ENCODE measurements around the gene P2RY2.

DNA sequence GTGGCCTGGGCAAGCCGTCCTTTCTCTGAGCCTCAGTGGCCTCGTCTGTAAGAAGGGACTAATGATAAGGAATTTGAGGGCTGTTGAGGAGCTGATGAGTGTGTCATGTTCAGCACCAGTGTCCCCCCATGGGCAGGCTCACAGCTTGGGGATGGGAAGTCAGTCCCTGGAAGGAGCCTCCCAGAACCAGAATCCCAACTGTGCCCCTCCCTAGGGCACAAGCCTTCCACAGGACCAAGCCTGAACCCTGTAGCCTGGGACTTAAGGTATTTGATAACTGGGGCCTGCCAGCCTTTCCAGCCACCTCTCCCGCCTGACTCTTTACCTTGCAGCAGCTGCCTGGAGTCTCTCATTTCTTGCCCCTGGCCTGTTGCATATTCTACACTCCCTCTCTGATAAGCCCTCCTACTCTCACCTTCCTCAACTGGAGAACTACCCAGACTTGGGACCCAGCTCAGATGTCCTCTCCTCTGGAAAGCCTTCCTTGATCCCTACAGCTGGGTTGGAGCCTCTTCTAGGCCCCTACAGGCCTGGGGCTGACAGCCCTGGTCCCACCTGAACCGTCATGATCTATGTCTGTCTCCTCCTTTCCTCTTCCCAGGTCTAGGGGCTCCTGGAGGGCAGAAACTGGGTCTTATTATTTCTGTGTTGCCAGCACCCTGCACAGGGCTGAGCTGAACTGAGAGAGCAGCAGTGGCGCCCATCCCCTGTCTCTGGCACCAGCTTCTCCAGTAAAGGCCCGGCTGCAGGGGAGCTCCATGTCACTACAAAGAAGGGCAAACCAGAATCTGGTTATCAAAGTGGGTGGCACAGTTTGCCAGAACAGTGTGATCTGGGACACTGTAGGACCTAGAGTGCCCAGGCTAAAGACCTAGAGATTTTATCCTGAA is 1.6 kb downstream of the P2RY2 start:
- TF ChIP-seq, protein P1, sequence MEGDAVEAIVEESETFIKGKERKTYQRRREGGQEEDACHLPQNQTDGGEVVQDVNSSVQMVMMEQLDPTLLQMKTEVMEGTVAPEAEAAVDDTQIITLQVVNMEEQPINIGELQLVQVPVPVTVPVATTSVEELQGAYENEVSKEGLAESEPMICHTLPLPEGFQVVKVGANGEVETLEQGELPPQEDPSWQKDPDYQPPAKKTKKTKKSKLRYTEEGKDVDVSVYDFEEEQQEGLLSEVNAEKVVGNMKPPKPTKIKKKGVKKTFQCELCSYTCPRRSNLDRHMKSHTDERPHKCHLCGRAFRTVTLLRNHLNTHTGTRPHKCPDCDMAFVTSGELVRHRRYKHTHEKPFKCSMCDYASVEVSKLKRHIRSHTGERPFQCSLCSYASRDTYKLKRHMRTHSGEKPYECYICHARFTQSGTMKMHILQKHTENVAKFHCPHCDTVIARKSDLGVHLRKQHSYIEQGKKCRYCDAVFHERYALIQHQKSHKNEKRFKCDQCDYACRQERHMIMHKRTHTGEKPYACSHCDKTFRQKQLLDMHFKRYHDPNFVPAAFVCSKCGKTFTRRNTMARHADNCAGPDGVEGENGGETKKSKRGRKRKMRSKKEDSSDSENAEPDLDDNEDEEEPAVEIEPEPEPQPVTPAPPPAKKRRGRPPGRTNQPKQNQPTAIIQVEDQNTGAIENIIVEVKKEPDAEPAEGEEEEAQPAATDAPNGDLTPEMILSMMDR (IDR thresholded peaks at IDR 0.05) = no peak
- no peak for TF ChIP-seq POLR2AphosphoS5 (IDR thresholded peaks at IDR 0.05)
- no peak for TF ChIP-seq POLR2A (IDR thresholded peaks at IDR 0.05)
- TF ChIP-seq EP300 (IDR thresholded peaks at IDR 0.05) = no peak
